ENCODE data around the gene CACNG4.

Gene CACNG4

DNA sequence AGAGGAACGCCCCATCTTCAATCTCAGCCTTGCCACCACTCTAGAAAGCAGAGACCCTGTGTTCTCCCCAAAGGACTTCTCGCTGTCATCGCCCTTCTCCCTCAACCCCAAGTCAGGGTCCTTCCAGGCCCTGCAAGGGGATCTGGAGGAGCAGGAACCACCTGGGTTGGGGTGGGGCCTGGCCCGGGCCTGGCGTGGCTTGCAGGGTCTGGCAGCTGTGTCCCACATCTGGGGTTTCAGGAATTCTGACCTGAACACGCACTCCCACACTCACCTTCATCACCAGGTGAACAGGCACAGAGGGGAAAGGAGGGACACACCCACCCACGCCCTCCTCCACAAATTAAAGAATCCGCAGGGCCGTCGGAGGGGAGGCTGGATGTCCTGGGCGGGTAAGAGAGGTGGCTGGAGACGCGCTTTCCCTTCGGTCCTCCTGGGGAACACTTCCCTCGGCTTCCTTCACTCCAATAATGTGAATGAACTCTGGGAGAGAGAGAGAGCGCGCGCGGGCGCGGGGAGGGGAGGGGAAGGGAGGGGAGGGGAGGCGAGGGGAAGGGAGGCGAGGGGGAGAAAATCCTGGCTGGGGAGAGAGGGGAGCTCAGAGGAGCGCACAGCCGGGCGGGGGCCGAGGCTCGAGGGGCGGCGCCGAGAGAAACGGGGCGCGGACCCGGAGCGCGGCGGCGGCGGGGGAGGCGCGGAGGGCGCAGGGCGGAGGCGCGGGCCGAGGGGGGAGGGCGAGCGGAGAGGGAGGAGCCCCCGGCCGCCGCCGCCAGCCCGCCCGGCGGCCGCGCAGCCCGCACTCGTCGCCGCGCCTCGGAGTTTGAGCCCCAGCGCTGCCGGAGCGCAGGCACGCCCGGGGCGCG lies at the start of gene CACNG4:
TSS of gene CACNG4 (plus strand) at position 799 of the 863 bp plus-strand sequence. CDS start 205 bp downstream, outside the sequence.
- DNase-seq: no peak

DNA sequence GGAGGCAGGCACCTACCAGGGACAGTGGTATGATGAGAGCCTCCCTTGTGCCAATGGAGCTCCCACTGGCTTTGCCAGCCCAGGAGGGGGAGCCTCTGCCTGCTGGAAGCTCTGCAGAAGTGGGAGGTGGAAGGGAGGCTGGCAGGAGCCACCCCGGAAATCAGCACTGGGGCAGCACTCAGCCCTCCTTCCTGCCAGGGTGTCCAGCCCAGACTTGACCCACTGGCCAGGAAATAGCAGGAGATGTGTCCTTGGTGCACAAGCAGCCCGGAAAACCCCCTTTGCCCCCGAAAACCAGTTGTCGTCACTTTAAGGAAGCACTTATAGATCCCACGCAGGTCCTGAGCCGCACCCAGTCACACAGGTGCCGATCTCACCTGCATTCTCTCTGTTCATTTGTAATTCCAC lies 49.3 kb upstream of the CACNG4 start:
- DNase-seq: no peak

DNA sequence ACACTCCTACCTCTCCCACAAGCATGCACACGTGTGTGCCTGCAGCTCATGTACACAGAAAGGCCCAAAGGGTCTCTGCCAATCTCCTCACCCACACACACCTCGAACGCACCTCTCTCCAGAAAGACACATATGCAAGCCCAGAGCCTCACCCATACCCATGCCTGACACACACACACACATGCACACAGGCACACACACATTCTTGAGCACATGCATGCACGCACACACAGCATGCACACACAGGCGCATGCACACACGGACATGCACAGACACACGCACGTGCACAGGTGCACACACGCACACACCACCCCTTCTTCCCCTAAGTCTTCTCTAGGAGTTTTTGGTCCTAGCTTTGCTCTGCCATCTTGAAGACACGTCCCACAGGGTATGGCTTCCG lies 48.7 kb upstream of the CACNG4 start:
- no peak for DNase-seq

DNA sequence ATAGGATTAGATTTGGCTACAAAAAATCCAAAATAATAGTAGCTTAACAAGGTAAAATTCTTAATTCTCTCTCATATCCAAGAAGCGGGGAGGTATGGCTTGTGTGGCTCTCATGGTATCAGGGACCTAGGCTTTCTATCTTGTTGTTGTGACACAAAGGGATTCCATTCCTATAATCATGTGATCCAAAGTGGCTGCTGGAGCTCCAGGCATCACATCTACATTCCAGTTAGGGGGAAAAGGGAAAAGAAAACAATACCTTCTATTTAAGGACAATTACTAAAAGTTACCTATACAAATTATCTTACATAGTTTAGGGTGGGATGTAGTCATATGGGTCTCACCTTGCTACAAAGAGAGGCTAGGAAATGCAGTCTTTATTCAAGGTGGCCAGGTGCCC lies 47.6 kb upstream of the CACNG4 start:
- DNase-seq: no peak

DNA sequence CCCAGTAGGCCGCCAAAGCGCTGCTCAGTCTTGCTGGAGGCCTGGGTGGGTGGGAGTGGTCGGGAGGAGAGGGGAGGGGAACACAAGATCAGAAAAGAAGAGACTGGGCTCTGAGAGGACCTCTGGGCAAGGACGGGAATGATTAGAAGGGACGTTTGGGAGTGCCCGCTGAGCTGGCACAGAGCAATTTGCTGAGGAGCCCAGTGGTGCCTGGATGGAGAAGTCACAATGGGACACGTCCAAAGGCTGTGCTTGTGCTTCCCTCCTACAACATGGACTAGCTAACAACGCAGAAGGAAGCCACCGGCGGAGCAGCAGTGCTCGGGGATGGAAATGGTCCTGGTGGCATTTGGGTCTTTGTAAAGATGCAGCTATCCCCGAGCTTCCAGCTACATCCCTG lies 45.6 kb upstream of the CACNG4 start:
- DNase-seq: no peak

DNA sequence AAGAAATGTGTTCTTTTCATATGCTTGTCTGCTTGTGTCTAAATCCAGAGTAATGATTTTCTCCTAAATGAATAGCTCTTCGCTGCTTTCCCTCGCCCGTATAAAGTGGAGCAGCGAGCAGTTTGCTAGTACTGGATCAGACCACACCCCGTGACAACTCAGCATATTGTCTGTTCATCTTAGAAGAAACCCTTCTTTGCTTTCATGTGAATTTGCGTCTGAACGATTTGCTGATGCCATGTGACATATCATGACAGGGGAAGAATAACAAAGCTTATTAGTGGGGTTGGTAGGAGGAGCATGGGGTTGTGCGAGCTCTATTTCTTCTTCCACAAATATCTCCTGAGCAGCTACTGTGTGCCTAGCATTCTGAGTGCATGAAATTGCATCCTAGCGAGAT lies 44.1 kb upstream of the CACNG4 start:
- no peak for DNase-seq

DNA sequence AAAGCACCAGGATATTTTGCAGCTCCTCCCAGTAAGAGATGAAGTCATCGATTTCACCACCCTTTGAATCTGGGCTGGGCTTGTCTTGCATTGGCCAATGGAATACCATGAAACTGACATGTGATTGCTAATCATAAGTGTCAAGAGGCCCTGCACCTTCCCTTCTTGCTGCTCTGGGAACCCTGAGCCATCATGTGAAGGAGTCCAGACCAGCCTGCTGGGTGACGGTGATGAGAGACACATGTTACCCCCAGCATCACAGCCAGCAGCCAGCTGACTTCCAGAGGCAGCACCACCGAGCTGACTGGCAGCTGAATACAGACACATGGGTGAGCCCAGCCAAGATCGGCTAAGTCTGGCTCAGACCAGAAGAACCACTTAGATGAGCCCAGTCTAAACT lies 43.6 kb upstream of the CACNG4 start:
- DNase-seq: no peak

DNA sequence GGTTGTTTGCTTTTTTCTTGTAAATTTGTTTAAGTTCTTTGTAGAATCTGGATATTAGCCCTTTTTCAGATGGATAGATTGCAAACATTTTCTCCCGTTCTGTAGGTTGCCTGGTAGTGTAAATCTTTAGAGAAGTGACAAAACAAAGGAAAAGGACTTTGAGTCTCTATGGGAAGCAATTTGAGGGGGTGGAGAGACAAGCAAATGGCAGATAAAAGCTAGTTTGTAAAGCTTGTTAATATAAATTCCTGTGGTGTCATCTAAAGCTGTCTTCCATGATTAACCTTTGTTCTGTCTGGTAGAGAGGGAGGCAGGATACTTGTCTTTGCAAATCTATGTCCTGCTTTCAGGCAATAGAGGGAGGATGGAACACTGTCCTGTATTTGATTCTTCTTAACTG lies 40.6 kb upstream of the CACNG4 start:
- no peak for DNase-seq

DNA sequence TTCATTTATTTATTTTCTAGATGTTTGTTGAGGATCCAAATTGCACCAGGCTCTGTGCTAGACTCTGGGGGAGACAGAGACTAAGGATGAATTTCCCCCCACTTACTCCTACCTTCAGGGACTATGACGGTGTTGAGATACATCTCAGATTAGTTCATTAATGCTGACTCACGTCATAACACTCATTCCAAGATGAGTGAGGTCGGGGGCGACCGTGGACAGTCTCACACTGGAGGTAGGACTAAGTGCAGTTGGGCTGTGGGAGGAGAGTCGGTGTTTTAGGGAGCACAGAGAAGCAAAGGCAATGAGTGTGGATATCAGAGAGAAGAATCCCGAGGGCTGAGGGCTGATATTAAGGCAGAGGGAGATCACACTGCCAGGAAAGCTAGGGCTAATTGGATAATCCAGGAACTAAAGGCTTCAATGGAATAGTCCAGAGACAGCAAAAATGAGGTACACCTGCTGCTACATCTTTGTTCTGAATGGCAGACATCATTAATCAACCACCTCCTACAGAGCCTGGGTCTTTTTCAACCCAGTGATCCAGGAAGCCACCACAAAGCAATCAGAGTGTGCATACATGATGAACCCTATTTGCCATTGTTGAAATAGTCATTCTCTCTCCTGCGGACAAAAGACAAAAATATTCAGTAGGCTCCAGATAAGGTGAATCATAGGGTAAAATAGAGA lies 38.6 kb upstream of the CACNG4 start:
- no peak for DNase-seq

DNA sequence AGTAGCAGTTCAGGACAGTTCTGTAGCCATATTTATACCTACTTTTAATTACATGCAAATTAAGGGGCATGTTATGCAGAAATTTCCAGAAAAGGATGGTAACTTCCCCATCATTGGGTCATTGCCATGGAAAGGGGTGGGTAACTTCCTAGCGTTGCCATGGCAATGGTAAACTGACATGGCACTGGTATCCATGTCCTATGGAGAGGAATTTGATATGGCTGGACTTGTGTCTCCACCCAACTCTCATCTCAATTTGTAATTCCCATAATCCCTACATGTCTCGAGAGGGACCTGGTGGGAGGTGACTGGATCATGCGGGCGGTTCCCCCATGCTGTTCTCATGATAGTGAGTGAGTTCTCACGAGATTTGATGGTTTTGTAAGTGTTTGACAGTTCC lies 35.6 kb upstream of the CACNG4 start:
- no peak for DNase-seq

DNA sequence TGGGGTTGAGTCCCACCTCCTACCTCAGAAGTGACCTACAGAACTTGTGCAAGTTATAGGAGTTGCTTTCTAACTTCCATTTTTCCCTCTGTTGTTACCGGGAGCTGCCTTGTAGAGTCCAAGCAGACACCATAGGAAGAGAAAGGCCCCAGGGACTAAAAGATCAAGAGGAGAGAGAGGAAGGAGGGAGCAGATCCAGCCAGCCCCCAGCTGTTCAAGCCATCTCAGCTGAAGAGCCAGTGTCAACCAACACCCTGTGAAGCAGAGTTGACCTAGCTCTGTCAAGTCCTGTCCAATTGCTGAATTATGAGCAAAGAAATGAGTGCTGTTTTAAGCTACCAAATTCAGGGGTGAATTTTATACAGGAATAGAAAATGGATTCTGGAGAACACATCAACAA lies 34.9 kb upstream of the CACNG4 start:
- DNase-seq: no peak

DNA sequence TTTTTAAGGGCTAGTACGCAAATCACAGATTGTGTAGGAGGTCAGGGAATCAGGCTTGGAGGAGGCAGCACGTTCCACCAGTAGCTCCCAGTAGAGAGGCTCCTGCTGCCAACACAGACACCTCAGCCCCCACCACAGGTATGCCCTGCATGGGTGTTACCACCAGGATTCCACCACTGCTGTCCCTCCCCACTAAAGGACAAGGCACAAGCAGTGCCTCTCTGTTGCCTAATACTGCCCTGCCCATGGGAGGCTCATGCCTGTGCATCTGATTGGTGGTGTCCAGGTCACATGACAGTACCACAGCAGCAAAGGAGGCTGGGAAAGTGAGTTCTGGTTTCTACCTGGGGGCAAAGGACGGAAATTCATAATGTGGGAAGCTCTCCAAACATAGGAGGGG lies 33.6 kb upstream of the CACNG4 start:
- no peak for DNase-seq

DNA sequence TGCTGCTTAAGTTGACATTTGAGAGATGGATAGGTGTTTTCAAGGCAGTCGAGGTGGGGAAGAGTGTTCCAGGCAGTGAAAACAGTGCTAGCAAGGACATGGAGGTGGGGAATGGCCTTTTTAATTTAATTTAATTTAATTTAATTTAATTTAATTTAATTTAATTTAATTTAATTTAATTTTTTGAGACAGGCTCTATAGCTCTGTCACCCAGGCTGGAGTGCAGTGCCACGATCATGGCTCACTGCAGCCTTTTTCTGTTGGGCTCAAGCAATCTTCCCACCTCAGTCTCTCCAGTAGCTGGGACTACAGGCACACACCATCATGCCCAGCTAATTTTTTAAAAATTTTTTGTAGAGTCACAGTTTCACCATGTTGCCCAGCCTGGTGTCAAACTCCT lies 32.2 kb upstream of the CACNG4 start:
- no peak for DNase-seq

DNA sequence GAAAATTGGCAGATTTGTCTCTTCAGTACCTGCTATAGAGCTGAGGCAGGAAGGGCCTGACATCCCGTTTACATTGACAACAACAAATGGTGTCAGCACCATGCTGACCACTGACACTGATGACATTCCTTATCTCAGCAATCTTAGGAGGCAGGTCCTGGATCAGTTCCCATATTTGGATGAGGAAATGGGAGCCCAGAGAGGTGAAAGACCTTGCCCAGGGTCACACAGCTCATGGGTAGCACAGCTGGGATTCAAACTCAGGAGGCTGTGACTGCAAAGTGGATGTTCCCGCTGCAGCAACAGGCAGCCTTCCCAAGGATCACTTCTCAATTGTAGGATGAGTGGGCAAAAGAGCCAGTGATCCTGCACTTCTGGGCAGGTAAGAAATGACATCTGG lies 30.5 kb upstream of the CACNG4 start:
- no peak for DNase-seq

DNA sequence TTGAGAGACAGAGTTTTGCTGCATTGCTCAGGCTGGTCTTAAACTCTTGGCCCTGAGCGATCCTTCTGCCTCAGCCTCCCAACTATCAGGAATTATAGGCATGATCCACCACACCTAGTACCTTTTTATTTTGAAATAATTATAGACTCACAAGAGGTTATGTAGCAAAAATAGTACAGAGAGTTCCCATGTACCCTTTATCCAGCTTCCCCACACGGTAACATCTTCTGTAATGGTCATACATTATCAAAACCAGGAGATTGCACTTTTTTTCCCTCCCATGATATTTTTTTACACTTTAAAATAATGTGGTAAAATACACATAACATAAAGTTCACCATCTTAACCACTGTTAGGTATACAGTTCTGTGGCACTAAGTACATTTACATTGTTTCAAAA lies 28.8 kb upstream of the CACNG4 start:
- no peak for DNase-seq

DNA sequence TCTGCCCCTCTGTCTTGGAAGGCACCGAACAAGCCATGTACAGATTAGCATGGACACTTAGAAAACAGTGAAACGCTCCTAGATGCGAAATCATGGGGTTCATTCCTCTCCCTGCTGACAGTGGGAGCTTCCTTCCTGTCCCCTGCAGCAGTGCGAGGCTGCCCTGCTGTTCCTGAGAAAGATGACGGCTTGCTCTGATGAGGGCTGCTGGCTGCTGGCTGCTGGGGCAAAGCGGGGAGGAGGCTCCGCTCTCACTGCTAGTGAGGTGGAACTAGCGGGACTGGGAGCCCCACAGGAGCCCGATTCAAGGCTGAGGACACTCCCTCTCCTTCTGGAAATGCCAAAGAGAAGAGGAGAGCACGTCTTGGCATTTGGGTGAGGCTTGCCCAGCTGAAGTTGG lies 25.9 kb upstream of the CACNG4 start:
- no peak for DNase-seq

DNA sequence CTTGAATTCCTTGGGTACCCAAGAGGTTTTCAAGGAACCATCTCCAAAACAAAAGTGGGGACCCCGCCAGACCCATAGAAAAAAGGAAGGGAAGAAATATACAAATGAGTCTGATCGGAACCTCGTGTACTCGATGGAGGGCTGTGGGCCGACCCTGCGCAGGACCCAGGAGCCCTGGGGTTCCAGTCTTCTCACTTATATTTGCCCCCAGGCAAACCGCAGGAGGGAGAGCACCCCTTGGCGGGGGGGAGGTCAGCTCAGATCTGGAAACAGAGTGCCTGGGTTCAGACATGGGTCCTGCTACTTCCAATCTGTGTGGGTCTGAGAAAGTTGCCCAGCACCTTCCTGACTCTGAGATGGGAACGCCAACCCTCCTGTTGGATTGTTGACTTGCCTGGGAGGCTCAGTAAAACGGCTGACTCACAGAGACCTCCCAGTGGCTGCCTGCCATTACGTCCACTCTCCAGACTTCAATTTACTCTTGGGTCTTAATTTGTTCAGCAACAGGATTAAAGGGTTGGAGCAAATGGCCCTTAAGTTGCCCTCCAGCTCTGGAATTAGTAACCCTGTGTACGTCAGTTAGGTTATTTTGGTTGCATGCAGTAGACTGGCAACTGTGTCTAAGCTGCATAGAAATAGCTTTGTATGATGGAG lies 24.9 kb upstream of the CACNG4 start:
- no peak for DNase-seq

DNA sequence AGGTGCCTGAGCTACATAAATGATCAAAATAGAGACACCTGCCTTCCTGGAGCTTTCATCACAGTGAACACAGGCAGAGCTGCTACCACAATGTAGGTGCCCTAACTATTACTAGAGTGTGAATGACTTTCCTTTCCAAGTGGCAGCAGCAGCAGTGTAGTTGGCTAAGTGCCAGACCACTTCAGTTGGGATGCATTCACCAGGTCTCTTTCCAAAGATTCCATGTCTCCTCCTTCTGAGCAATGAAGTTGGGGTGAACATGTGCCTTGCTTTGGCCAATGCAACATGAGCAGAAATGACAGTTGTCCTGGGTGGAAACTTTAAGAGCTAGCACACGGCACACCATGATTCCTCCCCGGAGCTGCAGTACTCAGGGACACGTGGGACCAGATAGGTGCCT lies 23.3 kb upstream of the CACNG4 start:
- DNase-seq: no peak

DNA sequence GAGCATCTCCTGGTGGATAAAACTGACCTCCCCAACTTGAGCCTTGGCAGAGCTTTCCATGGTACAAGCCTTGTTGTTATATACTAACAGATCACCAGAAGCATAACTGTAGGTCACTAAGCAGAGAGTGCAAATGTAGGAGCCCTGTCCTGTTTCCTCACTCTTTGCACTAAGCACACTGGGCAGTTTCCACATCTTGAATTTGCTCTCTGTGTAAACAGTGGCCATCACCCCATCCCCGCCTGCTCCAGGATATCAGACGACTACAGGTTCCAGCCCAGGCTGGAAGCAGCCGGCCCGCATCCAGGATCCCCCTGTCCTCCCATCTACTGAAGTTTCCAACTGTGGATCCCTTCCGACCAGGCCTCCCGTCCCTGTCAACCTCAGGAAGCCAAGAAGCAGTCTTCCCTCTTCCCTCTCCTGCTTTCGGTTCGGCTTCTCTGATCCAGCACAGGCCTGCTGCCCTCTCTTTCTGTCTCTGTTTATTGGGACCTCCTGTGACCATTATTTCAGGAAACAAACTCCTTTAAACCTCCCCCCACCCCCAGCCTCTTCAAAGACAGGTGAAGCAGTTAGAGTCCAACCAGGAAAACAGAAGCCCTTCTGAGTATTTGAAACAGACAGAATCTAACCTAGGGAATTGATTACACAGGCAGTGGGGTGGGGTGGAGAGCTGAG lies 22.6 kb upstream of the CACNG4 start:
- DNase-seq: no peak

DNA sequence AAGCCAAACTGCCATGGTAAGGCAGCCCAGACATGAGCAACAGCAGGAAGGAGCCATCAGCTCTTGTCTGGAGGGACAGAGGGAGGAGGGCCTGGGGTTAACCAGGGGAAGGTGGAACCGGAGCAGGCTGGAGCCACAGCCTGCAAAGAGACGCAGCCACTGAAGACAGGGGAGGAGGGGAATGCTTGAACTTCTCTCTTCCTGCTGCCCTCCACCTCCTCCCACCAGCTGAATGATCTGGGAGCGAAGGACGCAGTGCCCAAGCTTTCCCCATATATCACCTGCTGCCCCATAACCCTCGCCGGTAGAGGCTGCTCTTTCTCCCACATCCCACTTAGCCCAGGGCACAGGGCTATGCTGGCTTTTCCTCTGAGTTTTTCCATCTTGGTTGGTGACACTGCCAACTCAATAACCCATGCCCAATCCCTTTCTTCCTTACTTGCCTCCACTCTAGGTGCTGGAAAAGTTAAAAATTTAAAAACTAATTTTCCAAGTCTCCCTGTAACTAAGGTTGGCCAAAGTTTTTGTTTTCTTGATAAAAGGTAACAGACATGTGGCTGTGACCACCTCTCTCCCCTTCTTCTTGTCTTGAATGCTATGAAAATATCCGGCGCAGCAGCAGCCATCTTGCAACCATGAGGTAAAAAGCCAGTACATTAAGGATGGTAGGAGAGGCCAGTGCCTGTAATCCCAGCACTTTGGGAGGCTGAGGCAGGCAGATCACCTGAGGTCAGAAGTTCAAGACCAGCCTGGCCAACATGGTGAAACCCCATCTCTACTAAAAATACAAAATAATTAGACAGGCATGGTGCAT lies 21.8 kb upstream of the CACNG4 start:
- DNase-seq: no peak

DNA sequence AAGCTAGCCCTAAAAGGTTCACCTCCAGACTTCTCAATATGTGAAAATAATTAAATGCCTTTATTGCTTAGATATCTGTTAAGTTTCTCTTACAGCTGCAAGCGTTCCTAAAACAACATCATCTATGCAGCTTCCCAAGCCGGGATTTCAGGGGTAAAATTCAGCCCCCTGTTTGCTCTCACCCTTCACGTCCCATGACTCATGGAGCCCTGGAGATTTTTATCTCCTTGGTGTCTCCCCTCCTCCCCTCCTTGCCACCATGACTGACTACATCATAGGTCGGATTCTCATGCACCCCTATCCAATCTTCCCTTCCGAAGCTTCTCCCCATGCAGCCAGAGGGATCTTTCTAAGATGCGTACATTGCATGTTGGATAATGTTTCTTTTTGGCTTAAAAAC lies 21.0 kb upstream of the CACNG4 start:
- DNase-seq: no peak

DNA sequence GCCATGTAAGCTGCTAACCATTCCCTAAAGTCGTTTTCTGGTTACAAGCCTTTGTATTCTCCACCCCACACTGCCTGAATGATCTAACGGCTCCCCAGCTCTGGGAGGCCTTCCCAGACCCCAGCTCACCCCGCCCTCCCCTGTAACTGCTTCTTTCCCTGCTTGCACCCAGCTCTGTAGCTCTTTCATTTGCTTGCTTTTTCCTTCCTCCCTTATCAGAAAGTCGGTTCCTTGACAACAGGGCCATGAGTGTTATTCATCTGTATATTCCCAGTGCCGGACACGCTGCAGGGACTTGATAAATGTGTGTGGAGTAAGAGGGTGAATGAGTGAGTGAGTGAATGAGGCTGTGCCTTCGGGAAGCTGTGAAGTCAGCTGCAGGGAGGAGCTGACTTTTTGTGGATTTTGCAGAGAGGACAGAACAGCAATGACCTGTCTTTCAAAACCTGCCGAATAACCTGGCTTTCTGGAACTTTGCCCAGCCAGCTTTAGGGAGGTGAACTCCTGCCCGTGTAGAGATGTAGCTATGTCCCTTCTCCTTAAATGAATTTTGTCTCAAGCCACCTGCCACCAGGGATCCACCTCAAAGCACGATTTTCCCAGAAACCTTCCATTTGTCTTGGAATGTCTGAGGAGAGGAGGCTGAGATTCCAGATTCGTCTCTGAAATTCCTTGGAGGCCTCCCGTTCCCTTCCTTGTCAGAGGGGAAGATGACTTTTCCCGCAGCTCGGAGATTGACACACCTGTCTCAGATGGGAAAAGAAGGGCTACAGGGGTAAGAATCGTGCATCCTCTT lies 20.0 kb upstream of the CACNG4 start:
- no peak for DNase-seq
